HG02981 (cell line): ENCODE results near the gene BRCA2.

ENCODE experiments used
- ATAC-seq: cut with Tn5 transposase; IDR thresholded peaks from one replicate; pipeline ENCODE4 v1.9.1; 2021; ENCODE audit warnings: mild to moderate bottlenecking, moderate library complexity; ENCODE audit not compliant: unreplicated experiment

BRCA2 gene

GRCh38 chr13:32315238-32316027 is at the start of gene BRCA2, which contains the start of gene ZAR1L:
Gene BRCA2 (plus strand): TSS chr13:32315508. CDS start chr13:32316461, 953 bp downstream.
Gene ZAR1L (minus strand): TSS chr13:32315363. CDS start chr13:32311925, 3,438 bp downstream.
- peak; percentile 89 for ATAC-seq

- ATAC-seq = no peak
Measured at GRCh38 chr13:32265726-32266125, 49.6 kb upstream of the BRCA2 start.

GRCh38 chr13:32266130-32266529 is 49.2 kb upstream of the BRCA2 start:
- ATAC-seq = no peak

GRCh38 chr13:32267836-32268439 is 47.4 kb upstream of the BRCA2 start:
- peak; percentile 85 for ATAC-seq

DNA sequence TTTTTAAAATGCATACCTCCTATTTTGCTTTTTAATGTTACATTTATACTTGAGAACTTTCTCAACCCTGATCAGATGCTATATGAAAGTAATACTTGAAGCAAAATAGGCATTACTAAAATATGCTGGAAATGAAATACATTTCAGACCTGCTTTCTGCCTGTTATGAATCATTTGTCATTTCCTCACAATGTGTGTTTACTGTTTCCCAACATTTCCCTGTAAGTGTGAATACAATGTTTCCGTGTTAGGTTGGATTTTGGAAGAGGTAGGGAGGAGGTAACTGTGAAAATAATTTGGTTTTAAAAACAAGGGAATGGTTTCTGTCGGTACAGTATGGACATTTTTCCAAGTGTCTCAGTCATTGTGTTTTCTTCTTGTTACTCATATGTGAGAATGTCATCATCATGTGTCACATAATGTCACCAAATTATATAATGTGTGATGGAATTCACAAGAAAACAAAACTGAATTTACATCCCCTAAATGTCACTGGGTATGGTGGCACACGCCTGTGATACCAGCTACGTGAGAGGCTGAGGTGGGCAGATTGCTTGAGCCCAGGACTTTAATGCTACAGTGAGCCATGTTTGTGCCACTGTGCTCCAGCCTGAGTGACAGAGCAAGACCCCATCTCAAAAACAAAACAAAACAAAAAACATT is 43.2 kb upstream of the BRCA2 start:
- no peak for ATAC-seq

DNA sequence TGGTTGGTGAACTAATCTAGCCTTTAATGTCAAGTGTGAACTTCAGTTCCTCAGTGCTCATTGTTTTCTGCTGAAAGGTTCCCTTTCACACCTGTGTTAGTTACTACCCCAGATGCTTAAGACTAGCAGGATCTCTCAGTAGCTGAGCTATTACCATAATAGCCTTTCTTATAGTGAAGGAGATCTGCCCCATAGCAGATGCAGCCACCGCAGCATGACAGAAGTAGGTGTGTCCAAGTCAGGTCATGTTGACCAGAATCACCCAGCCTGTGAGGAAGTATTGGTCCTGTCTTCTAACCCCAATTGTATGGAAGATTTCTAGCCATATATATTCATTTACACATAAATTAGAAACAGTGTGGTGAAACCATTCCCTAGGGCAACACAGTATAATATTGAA is 37.5 kb upstream of the BRCA2 start:
- ATAC-seq = no peak

DNA sequence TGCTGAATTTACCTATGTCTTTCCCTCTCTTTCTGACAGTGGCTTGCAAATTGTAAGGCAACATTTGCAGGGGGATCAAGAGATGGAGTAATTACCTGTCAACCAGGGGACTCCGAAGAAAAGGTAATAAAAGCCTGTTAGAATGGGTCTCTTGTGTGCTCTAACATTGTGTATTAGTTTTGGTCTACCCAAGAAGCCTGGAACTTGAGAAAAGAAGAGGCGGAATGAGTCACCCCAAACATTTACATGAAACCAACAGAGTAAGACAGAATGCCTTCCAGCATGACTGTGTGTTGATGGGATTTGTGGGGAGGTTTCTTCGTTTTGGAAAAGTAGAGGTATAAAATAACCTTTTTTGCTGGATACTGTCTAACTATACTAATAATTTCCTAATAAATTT is 36.9 kb upstream of the BRCA2 start:
- ATAC-seq = no peak

DNA sequence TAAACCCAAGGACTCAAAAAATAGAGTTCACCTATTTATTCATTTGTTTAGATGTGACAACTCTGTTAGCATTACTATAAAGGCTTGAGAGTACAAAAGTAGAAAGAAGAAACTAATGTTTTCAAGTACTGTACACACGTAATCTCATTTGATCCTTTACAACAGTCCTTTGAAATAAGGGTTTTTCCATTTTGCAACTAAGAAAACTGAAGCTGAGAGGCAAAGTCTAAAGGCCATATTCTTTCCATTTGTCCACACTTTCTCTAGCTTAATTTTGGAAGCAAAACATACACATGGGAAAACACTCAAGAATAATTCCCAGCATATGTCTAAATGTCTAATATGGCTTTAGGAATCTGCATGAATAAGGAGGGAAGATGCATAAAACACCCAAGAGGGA is 34.2 kb upstream of the BRCA2 start:
- ATAC-seq = no peak

DNA sequence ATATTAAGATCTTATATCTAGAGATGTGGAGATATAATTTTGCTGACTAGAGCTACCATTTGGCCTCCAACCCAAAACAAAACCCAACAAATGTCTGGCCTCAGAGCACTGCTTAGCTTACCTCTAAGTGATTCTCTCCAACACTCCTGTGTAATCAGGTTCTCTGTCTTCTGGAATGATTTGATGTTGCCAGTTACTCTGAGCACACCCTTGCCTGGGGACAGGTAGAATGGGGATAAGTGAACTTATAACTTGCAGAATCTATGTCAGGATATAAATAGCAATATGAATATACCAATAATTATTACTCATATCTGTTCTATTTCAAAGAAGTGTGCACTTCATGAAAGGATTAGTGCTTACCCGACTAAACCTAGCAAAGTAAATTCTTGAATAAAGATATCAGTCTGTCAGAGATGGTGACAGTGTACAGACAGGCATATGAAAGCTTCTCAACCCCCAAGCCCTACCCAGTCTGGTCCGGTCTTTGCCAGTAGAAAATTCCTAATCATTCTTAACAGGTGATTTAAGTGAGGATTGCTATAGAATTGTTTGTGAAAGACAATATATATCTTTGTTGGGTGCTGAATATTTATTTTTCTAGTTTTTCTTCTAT is 33.1 kb upstream of the BRCA2 start:
- ATAC-seq = no peak

GRCh38 chr13:32284927-32285632 is 30.2 kb upstream of the BRCA2 start:
- ATAC-seq = no peak

GRCh38 chr13:32285633-32285965 is 29.7 kb upstream of the BRCA2 start:
- ATAC-seq = no peak

GRCh38 chr13:32297206-32297605 is 18.1 kb upstream of the BRCA2 start:
- no peak for ATAC-seq

DNA sequence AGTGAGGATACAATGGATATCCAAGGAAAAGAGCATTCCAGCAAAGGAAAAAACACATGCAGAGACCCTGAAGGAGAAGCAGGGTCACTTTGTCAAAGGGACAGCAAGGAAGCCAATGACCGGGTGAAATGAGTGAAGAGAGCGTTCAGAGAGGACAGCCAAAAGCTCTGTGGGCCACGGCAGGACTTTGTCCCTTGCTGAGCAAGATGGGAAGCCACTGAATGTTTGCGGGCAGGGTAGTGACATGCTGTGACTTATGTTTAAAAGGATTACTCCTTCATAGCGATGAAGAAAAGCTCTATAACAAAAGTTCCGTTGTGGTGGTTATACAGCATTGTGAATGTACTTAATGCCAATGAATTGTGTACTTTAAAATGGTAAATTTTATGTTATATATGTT is 16.6 kb upstream of the BRCA2 start:
- ATAC-seq = no peak

DNA sequence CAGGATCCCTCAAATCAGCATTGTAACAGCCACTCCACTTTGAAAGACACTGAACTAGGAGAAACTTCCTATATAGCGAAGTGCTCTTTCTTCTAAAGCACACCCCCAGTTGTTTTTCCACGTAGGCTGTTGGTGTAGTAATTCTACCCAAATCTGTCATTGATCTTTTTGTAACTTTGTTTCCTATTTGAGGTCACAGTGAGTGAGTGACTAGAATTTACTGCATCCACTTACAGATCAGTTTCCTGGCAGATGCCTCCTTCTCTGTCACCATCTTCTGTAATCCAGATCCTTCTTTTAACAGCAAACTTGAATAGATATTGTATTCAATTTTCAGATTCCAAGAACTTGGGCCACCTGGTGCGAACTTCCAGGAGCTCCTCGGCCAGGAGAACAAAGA is 15.4 kb upstream of the BRCA2 start:
- ATAC-seq = no peak

DNA sequence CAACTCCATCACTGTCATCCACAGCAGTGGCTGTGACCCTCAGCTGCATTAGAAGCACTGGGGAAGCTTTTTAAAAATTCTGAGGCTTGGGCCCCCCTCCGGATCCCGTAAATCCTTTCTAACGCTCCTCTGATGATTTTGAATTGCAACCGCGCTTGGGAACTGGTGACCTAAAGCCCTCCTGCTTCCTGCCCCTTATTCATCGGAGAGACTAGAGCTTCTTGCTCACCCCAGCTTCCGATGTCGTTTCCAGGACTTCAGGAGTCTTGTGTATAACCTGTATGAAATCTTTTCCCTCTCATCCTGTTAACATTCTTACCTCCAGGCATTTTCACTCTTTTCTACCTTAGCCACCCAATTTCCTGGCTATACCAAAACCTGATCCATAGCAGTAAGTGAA is 14.9 kb upstream of the BRCA2 start:
- no peak for ATAC-seq

- no peak for ATAC-seq
Measured at GRCh38 chr13:32300920-32301319, 14.4 kb upstream of the BRCA2 start.

- ATAC-seq = no peak
Measured at GRCh38 chr13:32302461-32302860, 12.8 kb upstream of the BRCA2 start.

- no peak for ATAC-seq
Measured at GRCh38 chr13:32305646-32306045, 9.7 kb upstream of the BRCA2 start.

DNA sequence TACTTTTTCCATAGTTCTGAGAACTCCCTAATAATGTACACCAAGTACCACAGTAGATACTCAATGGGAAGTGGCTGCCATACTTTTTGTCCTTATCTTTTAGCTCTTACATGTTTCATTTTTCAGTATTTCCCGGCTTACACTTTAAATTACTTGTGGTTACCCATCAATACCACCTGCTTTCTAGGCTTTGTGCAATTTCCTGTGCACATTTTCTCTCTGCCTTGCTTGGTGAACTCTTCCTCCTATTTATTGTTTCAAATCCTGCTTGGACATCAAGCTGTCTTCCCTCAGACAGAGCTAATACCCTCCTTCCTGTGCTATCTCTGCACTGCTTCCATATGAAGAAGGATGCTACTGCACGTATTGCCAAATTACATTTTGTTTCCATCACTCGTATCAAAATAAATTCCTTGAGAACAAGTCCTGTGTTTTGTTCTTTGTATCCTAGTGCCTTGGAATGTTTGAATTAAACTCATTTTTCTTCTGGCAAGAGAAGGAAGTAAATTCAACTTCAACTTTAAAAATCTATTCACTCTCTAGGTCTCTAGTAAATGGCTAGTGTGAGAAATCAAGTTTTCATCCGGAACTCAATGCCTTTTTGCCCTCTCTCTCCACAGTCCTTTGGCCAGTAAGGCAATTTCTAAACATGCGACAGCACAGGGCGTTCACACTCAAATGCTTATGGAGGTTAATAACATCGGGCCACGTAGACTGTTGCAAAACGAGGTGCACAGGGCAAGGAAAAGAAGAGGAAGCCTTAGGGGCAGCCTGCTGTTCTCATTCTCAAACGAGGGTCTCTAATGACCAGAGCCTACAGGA is 5.8 kb upstream of the BRCA2 start:
- peak; percentile 10 for ATAC-seq

DNA sequence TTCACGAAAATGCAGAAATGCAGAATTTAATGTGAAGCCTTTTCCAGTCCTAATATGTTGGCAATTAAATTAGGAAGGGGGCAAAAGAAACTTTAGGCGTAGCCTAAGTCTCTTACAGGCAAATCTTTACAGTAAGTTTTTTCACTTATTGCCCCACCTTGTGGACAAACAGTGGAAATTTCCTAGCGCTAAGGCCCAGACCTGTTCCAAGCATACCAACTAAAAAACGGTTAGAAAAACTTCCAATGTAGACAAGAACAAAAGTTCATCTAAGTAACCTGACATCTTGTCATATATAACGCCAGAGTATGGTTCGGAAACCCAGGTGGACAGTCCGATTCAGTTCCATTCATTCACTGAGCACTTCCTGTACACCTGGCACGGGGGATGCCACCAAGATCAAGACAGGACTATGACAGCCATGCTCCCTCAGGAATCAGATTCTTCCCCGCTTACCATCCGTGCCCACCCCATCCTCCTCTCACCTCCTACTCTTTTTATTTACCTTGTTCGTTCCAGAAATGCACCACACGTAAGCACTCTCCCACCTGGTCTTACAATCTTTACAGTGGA is 5.1 kb upstream of the BRCA2 start:
- peak; percentile 54 for ATAC-seq
